NCI-H748 (cell line): ENCODE measurements around the gene DZIP1L.

Experiments
- DNase-seq: peaks from one replicate; lab custom pipeline; 2025; ENCODE audit not compliant: unreplicated experiment; lab: John Stamatoyannopoulos, UW

DZIP1L gene

DNA sequence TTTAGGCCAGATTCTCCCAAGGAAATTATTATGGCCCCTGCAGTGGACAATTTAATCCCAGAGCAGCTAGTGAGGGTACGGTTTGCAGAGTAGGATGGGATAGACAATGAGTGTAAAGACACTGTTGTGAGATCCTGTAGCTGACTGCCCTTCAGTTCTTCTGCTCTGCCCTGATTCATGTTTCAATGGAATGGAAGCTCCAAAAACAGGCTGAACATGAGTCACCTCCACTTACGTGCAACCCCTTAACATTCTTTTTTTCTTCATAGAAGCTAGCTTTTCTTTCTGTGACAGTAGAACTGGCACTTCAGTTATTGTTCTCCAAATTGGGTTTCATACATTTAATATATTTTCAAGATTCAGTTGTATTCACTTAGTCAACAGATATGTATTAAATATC is 73.4 kb downstream of the DZIP1L start:
- no peak for DNase-seq

DNA sequence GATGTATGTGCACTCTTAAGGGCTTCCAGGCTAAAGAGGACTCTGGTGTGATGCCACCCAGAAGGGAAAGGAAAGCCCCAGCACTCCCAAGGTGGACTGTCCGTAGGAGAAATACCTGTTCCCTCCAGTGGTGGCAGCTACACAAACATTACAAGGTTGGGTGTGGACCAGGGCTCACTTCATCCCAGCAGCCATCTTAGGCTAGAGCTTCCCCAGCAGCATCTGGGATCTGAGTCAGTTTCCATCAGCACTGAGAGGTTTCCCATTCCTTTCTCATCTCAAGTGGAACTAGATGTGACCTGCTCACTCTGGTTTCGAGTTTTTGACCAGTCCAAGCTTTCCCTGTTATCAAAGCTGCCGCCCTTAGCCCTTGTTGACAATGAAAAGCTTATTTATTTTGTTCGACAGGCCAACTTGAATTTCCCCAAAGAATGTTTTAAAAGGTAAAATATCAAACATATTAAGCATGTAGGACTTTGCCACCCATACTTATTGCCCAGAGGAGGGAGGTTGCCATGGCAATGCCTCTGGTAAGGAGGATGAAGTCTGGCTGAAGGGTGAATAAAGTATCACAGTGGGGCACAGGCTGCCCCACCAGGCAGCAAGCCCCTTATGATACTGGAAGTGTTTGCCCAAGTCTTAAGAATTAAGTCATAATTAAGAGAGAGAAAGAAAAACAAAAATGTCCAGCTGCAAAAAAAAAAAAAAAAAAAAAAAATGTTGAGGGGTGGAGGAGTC is 76.5 kb downstream of the DZIP1L start:
- DNase-seq: no peak

DNA sequence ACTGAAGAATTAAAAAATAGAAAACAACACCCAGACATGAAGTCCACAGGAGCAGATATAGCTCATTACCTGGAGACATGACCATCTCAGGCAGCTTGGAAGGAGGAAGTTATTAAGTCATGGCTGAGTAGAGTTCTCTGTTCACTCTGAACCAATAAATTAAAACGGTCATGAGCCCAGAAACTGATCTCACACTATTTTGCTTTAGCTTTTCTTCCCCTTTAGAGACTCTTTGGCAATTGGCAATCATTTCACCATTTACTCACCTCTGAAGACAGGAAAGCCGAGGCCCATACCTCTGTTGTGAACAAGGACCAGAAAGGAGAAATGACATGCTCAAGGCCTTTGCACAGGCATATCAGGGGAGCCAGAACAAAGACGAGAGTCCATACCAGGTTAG is 78.8 kb downstream of the DZIP1L start:
- no peak for DNase-seq

DNA sequence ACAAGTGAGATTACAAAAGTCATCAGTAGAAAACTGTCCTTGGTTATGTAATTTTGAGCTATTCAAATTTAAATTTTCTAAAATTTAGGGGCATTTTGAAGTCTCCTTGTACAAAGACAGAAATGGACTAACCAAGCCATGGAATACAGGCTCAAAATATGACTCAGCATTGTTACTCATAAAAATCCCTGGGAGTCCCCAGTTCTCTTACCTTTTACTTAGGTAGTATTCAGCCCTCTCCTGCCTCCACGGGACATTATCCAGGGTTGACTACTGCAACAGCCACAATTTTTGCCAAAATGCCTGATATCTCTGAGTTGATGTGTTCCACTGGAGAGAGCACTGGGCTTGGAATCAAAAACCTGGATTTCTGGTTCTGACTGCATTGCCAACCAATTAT is 80.5 kb downstream of the DZIP1L start:
- DNase-seq: no peak

DNA sequence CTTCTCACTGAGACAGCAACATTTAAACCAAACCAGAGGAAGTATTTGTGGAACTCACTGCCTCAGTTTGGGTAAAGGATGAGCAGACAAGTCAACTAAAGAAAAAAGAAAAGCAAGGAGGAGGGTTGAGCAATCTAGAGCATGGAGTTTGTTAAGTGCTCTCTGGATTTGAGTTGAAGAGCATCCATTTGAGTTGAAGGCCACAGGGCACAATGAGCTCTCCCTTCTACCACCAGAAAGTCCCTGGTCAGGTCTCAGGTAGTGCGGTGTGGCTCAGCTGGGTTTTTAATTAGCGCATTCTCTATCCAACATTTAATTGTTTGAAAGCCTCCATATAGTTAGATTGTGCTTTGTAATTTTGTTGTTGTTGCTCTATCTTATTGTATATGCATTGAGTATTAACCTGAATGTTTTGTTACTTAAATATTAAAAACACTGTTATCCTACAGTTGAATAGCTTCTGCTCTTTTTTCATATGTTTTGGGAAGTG is 82.2 kb downstream of the DZIP1L start:
- no peak for DNase-seq

DNA sequence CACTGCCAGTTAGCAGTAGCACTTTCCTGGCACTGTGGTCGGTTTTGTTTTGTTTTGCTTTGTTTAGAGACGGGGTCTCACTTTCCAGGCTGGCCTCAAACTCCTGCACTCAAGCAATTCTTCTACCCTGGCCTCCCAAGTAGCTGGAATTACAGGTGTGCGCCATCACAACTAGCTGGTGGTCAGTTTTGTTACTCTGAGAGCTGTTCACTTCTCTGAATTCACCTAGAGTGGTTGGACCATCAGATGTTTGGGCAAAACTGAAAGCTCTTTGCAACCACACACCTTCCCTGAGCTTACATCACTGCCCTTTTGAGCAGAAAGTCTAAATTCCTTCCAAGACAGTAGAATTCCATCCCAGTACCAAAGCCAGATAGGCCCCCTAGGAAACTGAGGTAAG is 82.8 kb downstream of the DZIP1L start:
- no peak for DNase-seq

DNA sequence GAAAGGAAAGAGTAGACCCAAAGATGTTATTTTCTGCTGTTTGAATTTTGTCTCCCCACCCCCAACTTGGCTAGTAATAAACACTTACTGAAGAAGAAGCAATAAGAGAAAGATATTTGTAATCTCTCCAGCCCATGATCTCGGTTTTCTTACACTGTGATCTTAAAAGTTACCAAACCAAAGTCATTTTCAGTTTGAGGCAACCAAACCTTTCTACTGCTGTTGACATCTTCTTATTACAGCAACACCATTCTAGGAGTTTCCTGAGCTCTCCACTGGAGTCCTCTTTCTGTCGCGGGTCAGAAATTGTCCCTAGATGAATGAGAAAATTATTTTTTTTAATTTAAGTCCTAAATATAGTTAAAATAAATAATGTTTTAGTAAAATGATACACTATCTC is 83.9 kb downstream of the DZIP1L start:
- DNase-seq: no peak

DNA sequence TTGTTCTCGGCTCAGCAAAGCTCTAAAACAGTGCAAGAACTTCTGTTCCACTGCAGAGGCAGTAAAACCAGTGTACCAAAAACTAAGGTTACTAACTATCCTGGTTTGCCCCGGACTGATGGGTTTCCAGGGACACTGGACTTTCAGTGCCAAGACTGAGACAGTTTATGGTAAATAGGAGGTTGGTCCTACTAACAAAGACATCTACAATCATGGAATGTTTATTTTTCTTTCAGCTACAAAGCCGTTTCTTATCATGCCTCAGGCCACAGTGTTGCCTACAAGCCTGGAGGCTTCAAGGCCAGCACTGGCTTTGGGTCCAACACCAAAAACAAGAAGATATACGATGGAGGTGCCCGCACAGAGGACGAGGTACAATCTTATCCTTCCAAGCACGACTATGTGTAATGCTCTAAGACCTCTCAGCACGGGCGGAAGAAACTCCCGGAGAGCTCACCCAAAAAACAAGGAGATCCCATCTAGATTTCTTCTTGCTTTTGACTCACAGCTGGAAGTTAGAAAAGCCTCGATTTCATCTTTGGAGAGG is 84.6 kb downstream of the DZIP1L start:
- DNase-seq: no peak

DNA sequence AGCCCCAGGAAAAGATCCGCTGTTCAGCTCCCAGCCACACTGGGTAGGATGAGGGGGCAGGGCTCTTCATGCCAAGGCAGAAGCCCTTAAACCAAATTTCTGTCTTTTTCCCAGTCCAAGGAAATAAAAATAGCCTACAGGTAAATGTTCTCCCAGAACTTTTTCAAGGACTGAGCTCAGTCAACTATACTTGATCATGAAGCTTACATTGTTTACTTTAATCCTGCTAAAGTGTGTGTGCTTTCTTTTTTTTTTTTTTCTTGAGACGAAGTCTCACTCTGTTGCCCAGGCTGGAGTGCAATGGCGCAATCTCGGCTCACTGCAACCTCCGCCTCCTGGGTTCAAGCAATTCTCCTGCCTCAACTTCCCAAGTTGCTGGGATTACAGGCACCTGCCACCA is 87.6 kb downstream of the DZIP1L start:
- no peak for DNase-seq

DNA sequence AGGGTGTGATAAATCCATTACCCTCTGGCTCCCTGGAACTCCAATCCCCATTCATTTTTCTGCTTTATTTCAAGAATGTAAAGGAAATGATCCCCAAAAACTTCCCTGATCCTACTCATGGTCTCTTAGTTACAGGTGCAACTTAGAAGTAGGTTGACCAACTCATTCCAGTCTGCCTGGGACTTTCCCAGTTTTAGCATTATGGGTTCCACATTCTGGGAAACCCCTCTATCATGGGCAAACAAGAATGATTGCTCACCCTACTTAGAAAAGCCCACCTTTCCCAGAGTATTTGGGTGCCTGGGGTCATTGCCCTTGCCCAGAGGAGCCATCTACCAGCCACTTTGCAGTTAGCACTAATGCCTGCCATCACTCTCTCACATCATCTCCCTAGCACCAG is 89.9 kb downstream of the DZIP1L start:
- no peak for DNase-seq

DNA sequence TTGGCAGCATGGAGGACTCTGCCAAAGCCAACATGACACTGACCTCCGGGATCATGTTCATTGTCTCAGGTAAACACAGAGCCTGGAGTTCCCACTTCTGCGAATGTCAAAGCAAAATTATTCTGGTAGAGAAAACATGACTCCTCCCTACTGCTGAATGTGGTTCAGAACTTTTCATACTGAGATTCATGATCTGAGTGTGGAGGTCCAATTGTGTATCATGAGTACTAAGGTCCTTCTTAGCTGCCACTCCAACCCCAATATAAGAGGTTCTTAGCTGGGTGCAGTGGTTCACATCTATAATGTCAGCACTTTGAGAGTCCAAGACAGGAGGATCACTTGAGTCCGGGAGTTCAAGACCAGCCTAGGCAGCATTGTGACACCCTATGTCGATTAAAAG is 91.7 kb downstream of the DZIP1L start:
- no peak for DNase-seq

GRCh38 chr3:138019281-138020069 is 95.9 kb downstream of the DZIP1L start:
- no peak for DNase-seq

DNA sequence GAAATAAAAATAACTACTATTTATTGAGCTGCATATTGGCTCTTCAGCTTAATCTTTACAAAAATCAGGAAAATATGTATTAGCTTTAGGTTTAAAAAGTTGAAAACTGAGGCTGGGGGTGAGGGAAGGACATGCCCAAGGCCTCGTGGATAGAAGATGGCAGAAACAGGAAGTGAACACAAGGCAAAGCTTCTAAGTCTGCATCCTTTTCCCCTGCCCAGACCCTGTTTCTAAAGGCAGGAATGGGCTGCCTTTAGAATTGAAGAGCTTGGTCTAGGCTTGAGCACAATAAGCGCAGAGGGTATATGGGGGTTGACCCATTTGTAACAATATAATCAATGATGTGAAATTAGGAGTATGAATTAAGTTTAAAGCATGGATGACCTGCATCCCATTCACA is 99.3 kb downstream of the DZIP1L start:
- DNase-seq: no peak

GRCh38 chr3:138012526-138012925 is 102.9 kb downstream of the DZIP1L start:
- DNase-seq: no peak
